Measurements from ENCODE around the gene SPECC1. TPM values are rescaled to one million over a fixed set of nuclear protein-coding genes. Genes with fewer than 3 reads are reported as not detected.
A peak's percentile ranks its signal among the peaks of the same experiment; 100 is the strongest.

The SPECC1 gene
- total and polyA plus RNA-seq, 9 of the 15 experiments (the other 6 are each of a cell fraction or from before 2014, with no cell fraction given), result 2.4 to 19.6 (median 14.7) TPM

DNA sequence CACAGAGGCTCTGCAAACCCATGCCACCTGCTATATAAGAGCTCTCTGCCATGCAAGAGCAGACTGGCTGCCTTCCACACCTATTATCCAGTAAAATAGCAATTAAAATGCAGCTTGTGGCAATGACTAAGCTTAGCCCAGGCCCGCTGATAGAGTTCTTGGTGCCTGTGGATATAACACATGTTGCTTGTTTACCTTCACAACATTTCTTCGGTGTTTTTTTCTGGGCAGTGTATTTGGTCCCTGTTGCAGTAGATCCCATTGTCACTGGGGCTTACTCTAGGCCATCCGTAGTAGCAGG, 63.5 kb downstream of the SPECC1 start:
- ATAC-seq, result no peak; the same call in 2 of the 3 replicates
- in situ Hi-C loops (cut with MboI), result no loop called here
- TF ChIP-seq TBL1XR1 (IDR thresholded peaks at IDR 0.05; ENCODE audit: low read length in 2 of 2) (no peak), SMC3 (conservative IDR thresholded peaks at IDR 0.05; ENCODE audit: insufficient read depth, low read depth, low read length) (no peak), MCM7 (IDR thresholded peaks at IDR 0.05) (no peak), MIER1 (IDR thresholded peaks at IDR 0.05; ENCODE audit: low read depth) (no peak), TEAD4 (IDR thresholded peaks at IDR 0.05; ENCODE audit: low read length) (no peak), TEAD4 (CRISPR knock-in tag; IDR thresholded peaks at IDR 0.05; ENCODE audit: borderline replicate concordance) (no peak), HNRNPH1 (optimal IDR thresholded peaks at IDR 0.05; ENCODE audit: low read depth, low read length) (no peak), PHF8 (IDR thresholded peaks at IDR 0.05; ENCODE audit: borderline replicate concordance, low read length) (no peak), NCOR1 (IDR thresholded peaks at IDR 0.05) (no peak), BMI1 (IDR thresholded peaks at IDR 0.05; ENCODE audit: low read length) (no peak), XRCC4 (IDR thresholded peaks at IDR 0.05; ENCODE audit: extremely low read depth, insufficient read depth, insufficient read length) (no peak), GATAD2B (IDR thresholded peaks at IDR 0.05; ENCODE audit: borderline replicate concordance) (no peak), ZKSCAN1 (IDR thresholded peaks at IDR 0.05; ENCODE audit: low read depth, low read length) (no peak), RAD51 (IDR thresholded peaks at IDR 0.05; ENCODE audit: borderline replicate concordance, low read depth) (no peak), HDGF (IDR thresholded peaks at IDR 0.05) (no peak), BDP1 (IDR thresholded peaks at IDR 0.05; ENCODE audit: insufficient read depth, insufficient read length) (no peak), SMARCA4 (IDR thresholded peaks at IDR 0.05) (no peak), ZNF23 (CRISPR knock-in tag; IDR thresholded peaks at IDR 0.05) (no peak)
- TF ChIP-seq, protein P1, sequence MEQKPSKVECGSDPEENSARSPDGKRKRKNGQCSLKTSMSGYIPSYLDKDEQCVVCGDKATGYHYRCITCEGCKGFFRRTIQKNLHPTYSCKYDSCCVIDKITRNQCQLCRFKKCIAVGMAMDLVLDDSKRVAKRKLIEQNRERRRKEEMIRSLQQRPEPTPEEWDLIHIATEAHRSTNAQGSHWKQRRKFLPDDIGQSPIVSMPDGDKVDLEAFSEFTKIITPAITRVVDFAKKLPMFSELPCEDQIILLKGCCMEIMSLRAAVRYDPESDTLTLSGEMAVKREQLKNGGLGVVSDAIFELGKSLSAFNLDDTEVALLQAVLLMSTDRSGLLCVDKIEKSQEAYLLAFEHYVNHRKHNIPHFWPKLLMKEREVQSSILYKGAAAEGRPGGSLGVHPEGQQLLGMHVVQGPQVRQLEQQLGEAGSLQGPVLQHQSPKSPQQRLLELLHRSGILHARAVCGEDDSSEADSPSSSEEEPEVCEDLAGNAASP (IDR thresholded peaks at IDR 0.05), result no peak
- TF ChIP-seq, protein P2, sequence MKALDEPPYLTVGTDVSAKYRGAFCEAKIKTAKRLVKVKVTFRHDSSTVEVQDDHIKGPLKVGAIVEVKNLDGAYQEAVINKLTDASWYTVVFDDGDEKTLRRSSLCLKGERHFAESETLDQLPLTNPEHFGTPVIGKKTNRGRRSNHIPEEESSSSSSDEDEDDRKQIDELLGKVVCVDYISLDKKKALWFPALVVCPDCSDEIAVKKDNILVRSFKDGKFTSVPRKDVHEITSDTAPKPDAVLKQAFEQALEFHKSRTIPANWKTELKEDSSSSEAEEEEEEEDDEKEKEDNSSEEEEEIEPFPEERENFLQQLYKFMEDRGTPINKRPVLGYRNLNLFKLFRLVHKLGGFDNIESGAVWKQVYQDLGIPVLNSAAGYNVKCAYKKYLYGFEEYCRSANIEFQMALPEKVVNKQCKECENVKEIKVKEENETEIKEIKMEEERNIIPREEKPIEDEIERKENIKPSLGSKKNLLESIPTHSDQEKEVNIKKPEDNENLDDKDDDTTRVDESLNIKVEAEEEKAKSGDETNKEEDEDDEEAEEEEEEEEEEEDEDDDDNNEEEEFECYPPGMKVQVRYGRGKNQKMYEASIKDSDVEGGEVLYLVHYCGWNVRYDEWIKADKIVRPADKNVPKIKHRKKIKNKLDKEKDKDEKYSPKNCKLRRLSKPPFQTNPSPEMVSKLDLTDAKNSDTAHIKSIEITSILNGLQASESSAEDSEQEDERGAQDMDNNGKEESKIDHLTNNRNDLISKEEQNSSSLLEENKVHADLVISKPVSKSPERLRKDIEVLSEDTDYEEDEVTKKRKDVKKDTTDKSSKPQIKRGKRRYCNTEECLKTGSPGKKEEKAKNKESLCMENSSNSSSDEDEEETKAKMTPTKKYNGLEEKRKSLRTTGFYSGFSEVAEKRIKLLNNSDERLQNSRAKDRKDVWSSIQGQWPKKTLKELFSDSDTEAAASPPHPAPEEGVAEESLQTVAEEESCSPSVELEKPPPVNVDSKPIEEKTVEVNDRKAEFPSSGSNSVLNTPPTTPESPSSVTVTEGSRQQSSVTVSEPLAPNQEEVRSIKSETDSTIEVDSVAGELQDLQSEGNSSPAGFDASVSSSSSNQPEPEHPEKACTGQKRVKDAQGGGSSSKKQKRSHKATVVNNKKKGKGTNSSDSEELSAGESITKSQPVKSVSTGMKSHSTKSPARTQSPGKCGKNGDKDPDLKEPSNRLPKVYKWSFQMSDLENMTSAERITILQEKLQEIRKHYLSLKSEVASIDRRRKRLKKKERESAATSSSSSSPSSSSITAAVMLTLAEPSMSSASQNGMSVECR (CRISPR knock-in tag; IDR thresholded peaks at IDR 0.05), result no peak
- no peaks in the 10 kb centered on the region for H4K20me1 ChIP-seq (replicated peaks; ENCODE audit: control insufficient read depth, insufficient read depth, low read length)
- no peak overlapping the region for H2AFZ ChIP-seq (ENCODE audit: low read depth, low read length)
- no peak overlapping the region for H3K4me3 ChIP-seq
- no peaks in the 10 kb centered on the region for H3K9me1 ChIP-seq (ENCODE audit: control insufficient read depth, insufficient read depth, low read length)
- H3K36me3 ChIP-seq (ENCODE audit: control insufficient read depth, insufficient read depth, low read length), result no peaks in the 10 kb centered on the region
- H3K9me3 ChIP-seq (replicated peaks; ENCODE audit: control insufficient read depth, insufficient read depth, low read depth, low read length), result no peaks in the 10 kb centered on the region
- H3K9ac ChIP-seq (ENCODE audit: insufficient read depth in 1 of 2, low read depth in 2 of 2, low read length in 2 of 2), result no peak overlapping the region
- no peaks in the 10 kb centered on the region for H3K27me3 ChIP-seq (ENCODE audit: control insufficient read depth in 2 of 2, insufficient read depth in 2 of 2, low read length in 2 of 2)
- no TSS peak for BruUV-seq (replicated peaks)
- H3K4me1 ChIP-seq (replicated peaks in 1 of 2; ENCODE audit: control insufficient read depth in 2 of 2, insufficient read depth in 2 of 2, low read length in 2 of 2), result peaks cover 4 to 21% of the 10 kb centered on the region in 2 experiments; a peak in 3 of 5 replicates
- no peak for DNase-seq (ENCODE audit: extremely low read depth in 1 of 4, low spot score in 3 of 4)
- intact Hi-C loops (cut with micrococcal nuclease), result no loop called here
- ChIA-PET POLR2A (no interaction called here), CTCF (ENCODE audit: low intra/inter-chr PET ratio) (no interaction called here)
- no peak overlapping the region for H3K27ac ChIP-seq (ENCODE audit: extremely low read depth, low read depth, low read length)
- 0 out of 2 replicates have a peak overlapping the region, but pooled peaks have one; percentile 27 for H3K4me2 ChIP-seq (ENCODE audit: insufficient read depth, low read length)
- 64% methylated on average over 3 of the region's 3 CpGs for WGBS (ENCODE audit: insufficient coverage, low coverage, missing lambda C conversion rate)
- no peaks in the 10 kb centered on the region for H3K79me2 ChIP-seq (ENCODE audit: control insufficient read depth, insufficient read depth, low read length)
- no peak for FAIRE-seq
